GM23338 (cell line): Measurements from ENCODE around the gene IKZF1. TPM values are rescaled to one million over a fixed set of nuclear protein-coding genes. Genes with fewer than 3 reads are reported as not detected.

Experiments
- ATAC-seq: fragments of 200-7000 bp; cut with Tn5 transposase; 3 replicates; pipeline ENCODE4 v1.9.1; 2020
- DNase-seq: peaks from one replicate; pipeline ENCODE4 v3.0.0-alpha.2; 2015; ENCODE audit warnings: low spot score
- H2AFZ ChIP-seq: fragments of 200-600 bp; sonication (generic); 2 replicates; pipeline ENCODE4 v1.8.0; 2016; ENCODE audit warnings: antibody characterized with exemption, mild to moderate bottlenecking, moderate library complexity
- H3F3A ChIP-seq: fragments of 200-600 bp; sonication (generic); replicated peaks from 2 replicates; pipeline ENCODE4 v1.8.0; 2017; ENCODE audit warnings: antibody characterized with exemption, mixed run types, low read depth
- H3K27ac ChIP-seq: fragments of 200-600 bp; sonication (generic); 2 replicates; pipeline ENCODE4 v1.6.1; 2016; ENCODE audit warnings: low read depth
- H3K27me3 ChIP-seq: fragments of 200-600 bp; sonication (generic); 2 replicates; pipeline ENCODE4 v1.8.0; 2016; ENCODE audit warnings: mild to moderate bottlenecking, mixed run types, moderate library complexity; ENCODE audit not compliant: insufficient read depth
- H3K36me3 ChIP-seq: fragments of 200-600 bp; sonication (generic); 2 replicates; pipeline ENCODE4 v1.8.0; 2016; ENCODE audit warnings: mild to moderate bottlenecking; ENCODE audit not compliant: insufficient read depth
- H3K4me1 ChIP-seq: fragments of 200-600 bp; sonication (generic); 2 replicates; pipeline ENCODE4 v1.8.0; 2016; ENCODE audit warnings: mild to moderate bottlenecking, moderate library complexity; ENCODE audit not compliant: insufficient read depth
- H3K4me2 ChIP-seq: fragments of 200-600 bp; sonication (generic); 2 replicates; pipeline ENCODE4 v1.7.1; 2017; ENCODE audit warnings: mixed run types
- H3K4me3 ChIP-seq: fragments of 200-600 bp; sonication (generic); 2 replicates; pipeline ENCODE4 v1.6.1; 2016; ENCODE audit warnings: mixed run types
- H3K79me2 ChIP-seq: fragments of 200-600 bp; sonication (generic); replicated peaks from 2 replicates; pipeline ENCODE4 v1.8.0; 2017; ENCODE audit warnings: mild to moderate bottlenecking; ENCODE audit not compliant: insufficient read depth
- H3K9me2 ChIP-seq: fragments of 200-600 bp; sonication (generic); 2 replicates; pipeline ENCODE4 v1.8.0; 2017; ENCODE audit not compliant: insufficient read depth
- H4K20me1 ChIP-seq: fragments of 200-600 bp; sonication (generic); replicated peaks from 2 replicates; pipeline ENCODE4 v1.8.0; 2017; ENCODE audit warnings: mild to moderate bottlenecking; ENCODE audit not compliant: insufficient read depth
- H3K27ac Mint-ChIP-seq: 2 replicates; pipeline ENCODE4 v1.8.0; 2020; ENCODE audit warnings: inconsistent platforms, mild to moderate bottlenecking, moderate library complexity, mixed read lengths
- H3K27me3 Mint-ChIP-seq: 3 replicates; pipeline ENCODE4 v1.8.0; 2022; ENCODE audit warnings: low read depth, mild to moderate bottlenecking, moderate library complexity, mixed read lengths, inconsistent platforms; ENCODE audit not compliant: insufficient read depth, poor library complexity
- H3K36me3 Mint-ChIP-seq: 3 replicates; pipeline ENCODE4 v1.8.0; 2021; ENCODE audit warnings: low read depth, mild to moderate bottlenecking, inconsistent platforms, moderate library complexity, mixed read lengths
- H3K4me1 Mint-ChIP-seq: 3 replicates; pipeline ENCODE4 v1.8.0; 2020; ENCODE audit warnings: mild to moderate bottlenecking, inconsistent platforms, mixed read lengths
- H3K4me3 Mint-ChIP-seq: 3 replicates; pipeline ENCODE4 v1.8.0; 2021; ENCODE audit warnings: moderate library complexity, mild to moderate bottlenecking, inconsistent platforms, mixed read lengths
- H3K9me3 Mint-ChIP-seq: 3 replicates; pipeline ENCODE4 v1.8.0; 2020; ENCODE audit warnings: moderate library complexity, mild to moderate bottlenecking, inconsistent platforms, mixed read lengths
- CREB1 ChIP-seq: fragments of 250-450 bp; sonication (Bioruptor Pico); IDR thresholded peaks from 2 replicates; pipeline ENCODE4 v1.5.0; 2020; ENCODE audit warnings: low read depth, mild to moderate bottlenecking, moderate library complexity
- CTCF ChIP-seq, 2 experiments: fragments of 200-600 bp in 1 of 2; sonication (generic) in 1 of 2; conservative IDR thresholded peaks; 2 replicates each; pipeline versions ENCODE4 v1.5.1 to v1.6.1; 2016 to 2017; ENCODE audit warnings: antibody characterized with exemption in 2 of 2, low read depth in 2 of 2, mild to moderate bottlenecking in 2 of 2, moderate library complexity in 1 of 2
- ETS1 ChIP-seq: IDR thresholded peaks from 2 replicates; pipeline ENCODE4 v1.6.1; 2016; ENCODE audit warnings: antibody characterized with exemption
- EZH2 ChIP-seq: fragments of 200-600 bp; sonication (generic); IDR thresholded peaks from one replicate; pipeline ENCODE4 v1.8.0; 2017; ENCODE audit warnings: antibody characterized with exemption, mild to moderate bottlenecking, low read depth; ENCODE audit not compliant: unreplicated experiment
- EZH2phosphoT487 ChIP-seq: fragments of 200-600 bp; sonication (generic); IDR thresholded peaks from one replicate; pipeline ENCODE4 v1.8.1; 2018; ENCODE audit warnings: antibody characterized with exemption; ENCODE audit not compliant: unreplicated experiment
- JUNB ChIP-seq: IDR thresholded peaks from one replicate; pipeline ENCODE4 v1.6.1; 2016; ENCODE audit warnings: antibody characterized with exemption; ENCODE audit not compliant: unreplicated experiment
- NANOG ChIP-seq: IDR thresholded peaks from 2 replicates; pipeline ENCODE4 v1.6.1; 2016; ENCODE audit warnings: antibody characterized with exemption, borderline replicate concordance
- POLR2AphosphoS5 ChIP-seq: IDR thresholded peaks from 2 replicates; pipeline ENCODE4 v1.6.1; 2016; ENCODE audit warnings: antibody characterized with exemption, low read depth
- STAT1 ChIP-seq: IDR thresholded peaks from one replicate; pipeline ENCODE4 v1.6.1; 2016; ENCODE audit warnings: antibody characterized with exemption; ENCODE audit not compliant: unreplicated experiment
- ZNF114 ChIP-seq: fragments of 250-450 bp; sonication (Bioruptor Pico); IDR thresholded peaks from 2 replicates; pipeline ENCODE4 v1.5.0; 2020; ENCODE audit warnings: mild to moderate bottlenecking, moderate library complexity
- ZNF331 ChIP-seq: fragments of 250-450 bp; sonication (Bioruptor Pico); IDR thresholded peaks from 2 replicates; pipeline ENCODE4 v1.5.0; 2020; ENCODE audit warnings: low read depth, mild to moderate bottlenecking, moderate library complexity
- polyA plus RNA-seq: library from polyadenylated mRNA; unstranded; fragments of >200 nt; fragmentation: Nextera tagmentation; extraction: Ambion mirVana; gene quantifications from 2 replicates; pipeline ENCODE4 v1.2.1, GENCODE V29; 2016
- total RNA-seq: library from RNA; depleted of rRNA; stranded (reverse); fragments of >200 nt; shearing (Covaris generic); gene quantifications from 2 replicates; pipeline ENCODE4 v1.2.3, GENCODE V29; 2014

IKZF1 gene
- total and polyA plus RNA-seq, 2 experiments from 2014 or later = 0.57 to 1.8 TPM

GRCh38 chr7:50352751-50353150 lies 48.2 kb downstream of the IKZF1 start:
- ATAC-seq (no peak), DNase-seq (no peak)
- no peaks in the 10 kb centered on the region for H3K27me3 ChIP-seq
- H3K4me3 Mint-ChIP-seq = no peak overlapping the region
- no peak overlapping the region for H3K27ac ChIP-seq
- H3K27me3 Mint-ChIP-seq = peaks cover 3% of the 10 kb centered on the region
- H3F3A ChIP-seq = no peaks in the 10 kb centered on the region
- H3K4me3 ChIP-seq = no peak overlapping the region
- H3K79me2 ChIP-seq = no peaks in the 10 kb centered on the region
- no peaks in the 10 kb centered on the region for H3K36me3 Mint-ChIP-seq
- H3K4me2 ChIP-seq = no peak overlapping the region
- TF ChIP-seq CREB1 = no peak
- H3K36me3 ChIP-seq = no peaks in the 10 kb centered on the region
- no peak overlapping the region for H2AFZ ChIP-seq
- peaks cover 3% of the 10 kb centered on the region; the same call in 1 of the 3 replicates for H3K4me1 Mint-ChIP-seq
- no peaks in the 10 kb centered on the region for H3K9me2 ChIP-seq
- H3K4me1 ChIP-seq = no peaks in the 10 kb centered on the region
- H3K27ac Mint-ChIP-seq = no peak overlapping the region
- no peaks in the 10 kb centered on the region; the same call in 2 of the 3 replicates for H3K9me3 Mint-ChIP-seq
- H4K20me1 ChIP-seq = no peaks in the 10 kb centered on the region

- Histone ChIP-seq H3K4me2 (no peak overlapping the region), H3K79me2 (no peaks in the 10 kb centered on the region), H3K36me3 (no peaks in the 10 kb centered on the region), H3K4me1 (no peaks in the 10 kb centered on the region), H3K27me3 (no peaks in the 10 kb centered on the region), H3K4me3 (no peak overlapping the region), H3K9me2 (no peaks in the 10 kb centered on the region), H4K20me1 (no peaks in the 10 kb centered on the region), H3K27ac (no peak overlapping the region), H3F3A (no peaks in the 10 kb centered on the region), H2AFZ (no peak overlapping the region)
- no peaks in the 10 kb centered on the region; the same call in 2 of the 3 replicates for H3K9me3 Mint-ChIP-seq
- peaks cover 3% of the 10 kb centered on the region for H3K27me3 Mint-ChIP-seq
- no peak for DNase-seq
- H3K4me3 Mint-ChIP-seq = no peak overlapping the region
- no peak for ATAC-seq
- peaks cover 3% of the 10 kb centered on the region; the same call in 1 of the 3 replicates for H3K4me1 Mint-ChIP-seq
- no peaks in the 10 kb centered on the region for H3K36me3 Mint-ChIP-seq
- no peak for TF ChIP-seq NANOG
- no peak for TF ChIP-seq STAT1
- no peak for TF ChIP-seq POLR2AphosphoS5
- TF ChIP-seq CTCF (conservative IDR thresholded peaks at IDR 0.05; ENCODE audit: low read depth in 2 of 2) = no peak
- no peak for TF ChIP-seq JUNB
- H3K27ac Mint-ChIP-seq = no peak overlapping the region
Measured at GRCh38 chr7:50353201-50353600, 48.7 kb downstream of the IKZF1 start.

- no peak overlapping the region; the same call in 1 of the 2 replicates for H3K27ac Mint-ChIP-seq
- Histone ChIP-seq H3K4me1 (no peaks in the 10 kb centered on the region), H3K9me2 (no peaks in the 10 kb centered on the region), H2AFZ (no peak overlapping the region), H3F3A (no peaks in the 10 kb centered on the region), H3K4me2 (no peak overlapping the region), H3K27me3 (no peaks in the 10 kb centered on the region), H4K20me1 (no peaks in the 10 kb centered on the region), H3K36me3 (no peaks in the 10 kb centered on the region), H3K79me2 (no peaks in the 10 kb centered on the region), H3K4me3 (no peak overlapping the region), H3K27ac (no peak overlapping the region)
- DNase-seq (no peak), ATAC-seq (no peak)
- H3K36me3 Mint-ChIP-seq = no peaks in the 10 kb centered on the region
- H3K4me3 Mint-ChIP-seq = no peak overlapping the region
- no peaks in the 10 kb centered on the region; the same call in 2 of the 3 replicates for H3K9me3 Mint-ChIP-seq
- peaks cover 3% of the 10 kb centered on the region for H3K27me3 Mint-ChIP-seq
- peaks cover 3% of the 10 kb centered on the region; the same call in 1 of the 3 replicates for H3K4me1 Mint-ChIP-seq
- no peak for TF ChIP-seq ZNF114 (CRISPR knock-in tag)
- no peak for TF ChIP-seq JUNB
- no peak for TF ChIP-seq POLR2AphosphoS5
- TF ChIP-seq STAT1 = no peak
- TF ChIP-seq CREB1 = no peak
- no peak for TF ChIP-seq ETS1
- TF ChIP-seq EZH2phosphoT487 = no peak
- no peak for TF ChIP-seq ZNF331 (CRISPR knock-in tag)
- TF ChIP-seq EZH2 = no peak
- TF ChIP-seq NANOG = no peak
Measured at GRCh38 chr7:50353894-50354595, 49.5 kb downstream of the IKZF1 start.
